CD14-positive monocyte (primary cell): Measurements from ENCODE around the gene UNC13C. TPM values are rescaled to one million over a fixed set of nuclear protein-coding genes. Genes with fewer than 3 reads are reported as not detected.

Experiments
- DNase-seq, 3 donors: peaks; one replicate each; pipeline ENCODE4 v3.0.0-alpha.2; 2011 to 2022
- H2AFZ ChIP-seq: 2 replicates; pipeline ENCODE4 v1.6.0; 2012; ENCODE audit warnings: mild to moderate bottlenecking, low read depth, low read length, inconsistent platforms; ENCODE audit not compliant: insufficient read depth, poor library complexity, severe bottlenecking
- H3K27ac ChIP-seq, 2 donors: 1 replicate in 1 of 2; 2 replicates in 1 of 2; pipeline ENCODE4 v1.5.1; 2012 to 2013; ENCODE audit warnings: low read length in 2 of 2, control low read depth in 1 of 2, inconsistent platforms in 1 of 2, low read depth in 1 of 2, mild to moderate bottlenecking in 1 of 2
- H3K27me3 ChIP-seq, 2 donors: one replicate each; pipeline versions ENCODE4 v1.6.0 to v1.6.1; 2011 to 2013; ENCODE audit warnings: low read length in 2 of 2; ENCODE audit not compliant: control insufficient read depth in 2 of 2, insufficient read depth in 2 of 2
- H3K36me3 ChIP-seq, 2 donors: replicated peaks in 1 of 2; 1 replicate in 1 of 2; 2 replicates in 1 of 2; pipeline versions ENCODE4 v1.5.1 to v1.6.1; 2012 to 2013; ENCODE audit warnings: low read length in 2 of 2, control low read depth in 1 of 2, inconsistent platforms in 1 of 2, mild to moderate bottlenecking in 1 of 2; ENCODE audit not compliant: insufficient read depth in 2 of 2, control insufficient read depth in 1 of 2
- H3K4me1 ChIP-seq, 2 donors: 1 replicate in 1 of 2; 2 replicates in 1 of 2; pipeline versions ENCODE4 v1.5.1 to v1.6.1; 2012 to 2013; ENCODE audit warnings: low read length in 2 of 2, control low read depth in 1 of 2, inconsistent platforms in 1 of 2, mild to moderate bottlenecking in 1 of 2, moderate library complexity in 1 of 2; ENCODE audit not compliant: insufficient read depth in 2 of 2, control insufficient read depth in 1 of 2
- H3K4me2 ChIP-seq: replicated peaks from 2 replicates; pipeline ENCODE3; 2012; ENCODE audit warnings: low read length, moderate library complexity, mild to moderate bottlenecking; ENCODE audit not compliant: poor library complexity, severe bottlenecking; ENCODE audit errors: extremely low read depth
- H3K4me3 ChIP-seq, 3 experiments: fragments of 200-600 bp in 1 of 3; sonication (generic) in 1 of 3; replicated peaks in 1 of 3; 1 replicate in 2 of 3; 2 replicates in 1 of 3; pipeline ENCODE4 v1.5.1; 2011 to 2013; ENCODE audit warnings: low read length in 3 of 3, mild to moderate bottlenecking in 3 of 3, control low read depth in 2 of 3, low read depth in 2 of 3, inconsistent platforms in 1 of 3, moderate library complexity in 1 of 3
- H3K79me2 ChIP-seq: 2 replicates; pipeline ENCODE4 v1.6.0; 2012; ENCODE audit warnings: mild to moderate bottlenecking, control low read depth, inconsistent platforms, low read length, moderate library complexity; ENCODE audit not compliant: insufficient read depth
- H3K9ac ChIP-seq: 2 replicates; pipeline ENCODE4 v1.6.0; 2017; ENCODE audit warnings: low read length, mild to moderate bottlenecking; ENCODE audit not compliant: insufficient read depth, poor library complexity, severe bottlenecking
- H3K9me3 ChIP-seq, 2 donors: replicated peaks in 1 of 2; 1 replicate in 1 of 2; 2 replicates in 1 of 2; pipeline versions ENCODE4 v1.5.1 to v1.6.1; 2012 to 2013; ENCODE audit warnings: low read length in 2 of 2, control low read depth in 1 of 2; ENCODE audit not compliant: control insufficient read depth in 1 of 2, insufficient read depth in 1 of 2
- H4K20me1 ChIP-seq: 2 replicates; pipeline ENCODE4 v1.6.0; 2012; ENCODE audit warnings: mild to moderate bottlenecking, low read length, control low read depth, moderate library complexity; ENCODE audit not compliant: insufficient read depth
- H3K27ac Mint-ChIP-seq, 7 donors: one replicate each; pipeline ENCODE4 v1.8.0; 2020; ENCODE audit warnings: mild to moderate bottlenecking in 7 of 7, mixed read lengths in 7 of 7, moderate library complexity in 6 of 7, inconsistent platforms in 2 of 7
- H3K27me3 Mint-ChIP-seq, 3 donors: one replicate each; pipeline ENCODE4 v1.8.0; 2021 to 2022; ENCODE audit warnings: low read depth in 3 of 3, mild to moderate bottlenecking in 3 of 3, mixed read lengths in 3 of 3, moderate library complexity in 3 of 3, inconsistent platforms in 1 of 3
- H3K36me3 Mint-ChIP-seq, 2 donors: one replicate each; pipeline ENCODE4 v1.8.0; 2020; ENCODE audit warnings: mixed read lengths in 2 of 2, inconsistent platforms in 1 of 2, mild to moderate bottlenecking in 1 of 2
- H3K4me1 Mint-ChIP-seq: one replicate; pipeline ENCODE4 v1.8.0; 2020; ENCODE audit warnings: mild to moderate bottlenecking, mixed read lengths
- H3K4me3 Mint-ChIP-seq, 2 donors: one replicate each; pipeline ENCODE4 v1.8.0; 2020; ENCODE audit warnings: mild to moderate bottlenecking in 2 of 2, mixed read lengths in 2 of 2, moderate library complexity in 1 of 2
- H3K9me3 Mint-ChIP-seq, 7 donors: one replicate each; pipeline ENCODE4 v1.8.0; 2020 to 2022; ENCODE audit warnings: mixed read lengths in 7 of 7, mild to moderate bottlenecking in 6 of 7, moderate library complexity in 6 of 7, inconsistent platforms in 2 of 7
- WGBS: methylation state at CpG from one replicate; pipeline ENCODE4 v1.1.5; 2013; ENCODE audit warnings: missing lambda C conversion rate; ENCODE audit not compliant: insufficient coverage; 5-methylcytosine and 5-hydroxymethylcytosine counted together
- intact Hi-C, 2 donors: fragments of 100-400 bp; cut with micrococcal nuclease; formaldehyde crosslinking; loops; one replicate each; pipeline versions ENCODE4 v1.15.0 to v1.15.1; 2023
- polyA plus RNA-seq, 3 donors: library from polyadenylated mRNA; depleted of rRNA in 1 of 3; unstranded in 2 of 3; stranded (reverse) in 1 of 3; fragments of 300-500 nt in 2 of 3; fragments of >200 nt in 1 of 3; fragmentation: Illumina TruSeq in 2 of 3; gene quantifications; 1 replicate in 2 of 3; 2 replicates in 1 of 3; pipeline ENCODE4 v1.2.3, GENCODE V29; 2012 to 2021
- TF ChIP-seq, protein P1 (sequence below): fragments of 200-600 bp; IDR thresholded peaks from one replicate; pipeline ENCODE4 v1.8.0; 2022; ENCODE audit warnings: antibody characterized with exemption, mild to moderate bottlenecking

Gene UNC13C
- polyA plus RNA-seq, 3 donors, result not detected

DNA sequence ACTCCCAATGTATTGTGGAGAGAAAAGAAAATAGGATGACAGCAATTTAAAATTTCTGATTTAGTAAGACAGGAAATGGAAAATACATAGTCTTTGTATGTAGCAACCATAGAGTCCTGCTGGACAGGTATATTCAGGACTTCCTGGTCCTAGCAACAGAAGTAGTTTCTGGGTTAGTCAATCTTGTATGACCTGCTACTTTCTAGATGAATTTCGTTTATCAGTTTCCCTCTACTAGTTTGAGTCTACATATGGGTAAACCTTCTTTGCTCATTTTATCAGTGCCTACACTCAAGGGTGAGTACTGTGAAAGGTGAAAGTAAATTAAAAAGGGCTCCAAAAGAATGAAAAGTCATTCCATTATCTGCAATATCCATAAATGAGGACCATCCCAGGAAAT, 309.8 kb downstream of the UNC13C start:
- peaks cover 10% of the 10 kb centered on the region for H3K4me1 Mint-ChIP-seq
- Histone ChIP-seq H3K79me2 (no peaks in the 10 kb centered on the region), H3K9ac (no peak overlapping the region), H3K9me3 (no peaks in the 10 kb centered on the region), H3K4me2 (no peak overlapping the region), H4K20me1 (no peaks in the 10 kb centered on the region), H3K4me1 (peaks cover 0 to 13% of the 10 kb centered on the region in 2 donors), H2AFZ (no peak overlapping the region), H3K27me3 (no peaks in the 10 kb centered on the region), H3K36me3 (no peaks in the 10 kb centered on the region), H3K4me3 (no peak overlapping the region), H3K27ac (no peak overlapping the region)
- H3K27me3 Mint-ChIP-seq, result peaks cover 0 to 1% (median 0%) of the 10 kb centered on the region in 3 donors
- WGBS, result no CpG with 5 or more reads among the region's 1 CpG
- intact Hi-C loops, result no loop called here
- H3K27ac Mint-ChIP-seq, result peak overlapping the region in 1 of 7 donors; percentile 47
- no peaks in the 10 kb centered on the region for H3K36me3 Mint-ChIP-seq
- TF ChIP-seq, protein P1, sequence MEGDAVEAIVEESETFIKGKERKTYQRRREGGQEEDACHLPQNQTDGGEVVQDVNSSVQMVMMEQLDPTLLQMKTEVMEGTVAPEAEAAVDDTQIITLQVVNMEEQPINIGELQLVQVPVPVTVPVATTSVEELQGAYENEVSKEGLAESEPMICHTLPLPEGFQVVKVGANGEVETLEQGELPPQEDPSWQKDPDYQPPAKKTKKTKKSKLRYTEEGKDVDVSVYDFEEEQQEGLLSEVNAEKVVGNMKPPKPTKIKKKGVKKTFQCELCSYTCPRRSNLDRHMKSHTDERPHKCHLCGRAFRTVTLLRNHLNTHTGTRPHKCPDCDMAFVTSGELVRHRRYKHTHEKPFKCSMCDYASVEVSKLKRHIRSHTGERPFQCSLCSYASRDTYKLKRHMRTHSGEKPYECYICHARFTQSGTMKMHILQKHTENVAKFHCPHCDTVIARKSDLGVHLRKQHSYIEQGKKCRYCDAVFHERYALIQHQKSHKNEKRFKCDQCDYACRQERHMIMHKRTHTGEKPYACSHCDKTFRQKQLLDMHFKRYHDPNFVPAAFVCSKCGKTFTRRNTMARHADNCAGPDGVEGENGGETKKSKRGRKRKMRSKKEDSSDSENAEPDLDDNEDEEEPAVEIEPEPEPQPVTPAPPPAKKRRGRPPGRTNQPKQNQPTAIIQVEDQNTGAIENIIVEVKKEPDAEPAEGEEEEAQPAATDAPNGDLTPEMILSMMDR, result no peak
- DNase-seq, result no peak
- no peaks in the 10 kb centered on the region for H3K9me3 Mint-ChIP-seq
- H3K4me3 Mint-ChIP-seq, result no peak overlapping the region

DNA sequence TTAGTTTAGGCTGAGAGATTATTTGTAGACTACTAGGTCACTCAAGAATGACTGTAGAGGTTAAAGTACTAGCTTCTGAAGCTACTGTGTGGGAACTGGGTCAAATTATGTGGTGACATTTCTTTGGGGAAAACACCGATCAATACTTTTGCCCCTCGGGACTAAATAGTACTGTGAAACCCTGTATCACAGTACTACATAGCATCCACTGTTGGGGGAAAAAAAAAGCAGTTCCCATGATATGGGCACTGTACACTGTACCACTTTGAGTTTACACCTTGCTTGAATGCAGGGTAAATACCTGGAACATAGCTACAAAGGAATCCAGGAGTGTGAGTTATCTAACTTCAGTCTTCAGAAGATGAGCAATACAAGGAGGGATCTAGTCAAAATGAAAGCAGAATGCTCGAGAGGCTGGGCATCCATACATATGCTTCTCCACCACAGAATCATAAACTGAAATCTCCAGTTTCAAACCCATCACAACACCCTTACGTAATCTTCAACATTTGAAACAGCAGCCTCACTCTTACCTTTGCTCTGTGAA, 311.4 kb downstream of the UNC13C start:
- intact Hi-C loops, result no loop called here
- H3K4me1 ChIP-seq, result peaks cover 0 to 13% of the 10 kb centered on the region in 2 donors
- Mint-ChIP-seq H3K4me3 (no peak overlapping the region), H3K27ac (no peak overlapping the region), H3K4me1 (peaks cover 10% of the 10 kb centered on the region), H3K36me3 (no peaks in the 10 kb centered on the region), H3K9me3 (no peaks in the 10 kb centered on the region), H3K27me3 (peaks cover 0 to 1% (median 0%) of the 10 kb centered on the region in 3 donors)
- TF ChIP-seq, protein P1, result no peak
- no peak overlapping the region for H3K9ac ChIP-seq
- no peaks in the 10 kb centered on the region for H4K20me1 ChIP-seq
- no peak overlapping the region for H2AFZ ChIP-seq
- H3K36me3 ChIP-seq, result no peaks in the 10 kb centered on the region
- WGBS, result 83% methylated on average over 1 of the region's 4 CpGs
- H3K79me2 ChIP-seq, result no peaks in the 10 kb centered on the region
- H3K27ac ChIP-seq, result no peak overlapping the region
- DNase-seq, result no peak
- H3K27me3 ChIP-seq, result no peaks in the 10 kb centered on the region
- H3K9me3 ChIP-seq, result no peaks in the 10 kb centered on the region
- H3K4me3 ChIP-seq, result no peak overlapping the region
- H3K4me2 ChIP-seq, result no peak overlapping the region
